Skeletal muscle tissue (tissue), 4 donors: ENCODE measurements around the gene EWSR1. TPM values are rescaled to one million over a fixed set of nuclear protein-coding genes. Genes with fewer than 3 reads are reported as not detected.

Source experiments
- H3K27ac ChIP-seq: one replicate; pipeline ENCODE4 v1.7.0; 2013; ENCODE audit warnings: mild to moderate bottlenecking, low read depth, low read length, inconsistent platforms
- H3K27me3 ChIP-seq, 3 donors: one replicate each; pipeline ENCODE4 v1.7.0; 2013; ENCODE audit warnings: low read length in 3 of 3; ENCODE audit not compliant: control insufficient read depth in 3 of 3, insufficient read depth in 3 of 3
- H3K36me3 ChIP-seq, 3 donors: one replicate each; pipeline ENCODE4 v1.7.0; 2013; ENCODE audit warnings: low read length in 3 of 3; ENCODE audit not compliant: control insufficient read depth in 3 of 3, insufficient read depth in 3 of 3
- H3K4me1 ChIP-seq, 3 donors: one replicate each; pipeline ENCODE4 v1.7.0; 2013; ENCODE audit warnings: low read length in 3 of 3, mild to moderate bottlenecking in 3 of 3; ENCODE audit not compliant: control insufficient read depth in 3 of 3, insufficient read depth in 3 of 3
- H3K4me3 ChIP-seq, 3 donors: one replicate each; pipeline ENCODE4 v1.7.0; 2013; ENCODE audit warnings: low read length in 3 of 3
- H3K9ac ChIP-seq, 3 donors: one replicate each; pipeline ENCODE4 v1.7.0; 2013; ENCODE audit warnings: low read length in 3 of 3, mild to moderate bottlenecking in 3 of 3, moderate library complexity in 2 of 3, low read depth in 1 of 3
- H3K9me3 ChIP-seq, 3 donors: one replicate each; pipeline ENCODE4 v1.7.0; 2013; ENCODE audit warnings: low read length in 3 of 3; ENCODE audit not compliant: control insufficient read depth in 3 of 3
- total RNA-seq: library from RNA; depleted of rRNA; stranded (reverse); fragments of >200 nt; gene quantifications from one replicate; pipeline ENCODE4 v1.2.3, GENCODE V29; 2014
- donor health status: Osteomylitis.

The EWSR1 gene
- total RNA-seq, 1 donor from 2014 or later, result 84.5 TPM

- Histone ChIP-seq H3K4me1 (peaks cover 6 to 9% (median 7%) of the 10 kb centered on the region in 3 donors), H3K4me3 (no peak overlapping the region), H3K9me3 (no peaks in the 10 kb centered on the region), H3K36me3 (peaks cover 6 to 17% (median 12%) of the 10 kb centered on the region in 3 donors), H3K27ac (no peak overlapping the region), H3K9ac (no peak overlapping the region), H3K27me3 (no peaks in the 10 kb centered on the region)
Measured at GRCh38 chr22:29259253-29259899, 8.7 kb upstream of the EWSR1 start.

GRCh38 chr22:29260031-29260560, 8.0 kb upstream of the EWSR1 start:
- Histone ChIP-seq H3K4me3 (no peak overlapping the region), H3K27me3 (no peaks in the 10 kb centered on the region), H3K9me3 (no peaks in the 10 kb centered on the region), H3K4me1 (peaks cover 6 to 9% (median 7%) of the 10 kb centered on the region in 3 donors), H3K36me3 (peaks cover 7 to 19% (median 16%) of the 10 kb centered on the region in 3 donors), H3K27ac (no peak overlapping the region), H3K9ac (no peak overlapping the region)

GRCh38 chr22:29260601-29261315, 7.3 kb upstream of the EWSR1 start:
- Histone ChIP-seq H3K27ac (no peak overlapping the region), H3K4me3 (no peak overlapping the region), H3K4me1 (peaks cover 6 to 12% (median 7%) of the 10 kb centered on the region in 3 donors), H3K27me3 (no peaks in the 10 kb centered on the region), H3K9me3 (no peaks in the 10 kb centered on the region), H3K36me3 (peaks cover 9 to 25% (median 22%) of the 10 kb centered on the region in 3 donors), H3K9ac (no peak overlapping the region)

- peak overlapping the region; percentile 30 for H3K27ac ChIP-seq
- no peaks in the 10 kb centered on the region for H3K9me3 ChIP-seq
Measured at GRCh38 chr22:29263791-29264276, 4.2 kb upstream of the EWSR1 start.

GRCh38 chr22:29265305-29265704, 2.8 kb upstream of the EWSR1 start:
- peaks cover 9 to 20% (median 15%) of the 10 kb centered on the region in 3 donors for H3K36me3 ChIP-seq
- peaks cover 37 to 42% (median 38%) of the 10 kb centered on the region in 3 donors for H3K4me1 ChIP-seq
- H3K27me3 ChIP-seq, result no peaks in the 10 kb centered on the region
- no peak overlapping the region for H3K4me3 ChIP-seq
- H3K9ac ChIP-seq, result no peak overlapping the region
- H3K9me3 ChIP-seq, result no peaks in the 10 kb centered on the region
- H3K27ac ChIP-seq, result no peak overlapping the region

More at GRCh38 chr22:29263791-29264276, 4.2 kb upstream of the EWSR1 start:
- Histone ChIP-seq H3K4me3 (no peak overlapping the region), H3K36me3 (peaks cover 9 to 25% (median 23%) of the 10 kb centered on the region in 3 donors), H3K27me3 (no peaks in the 10 kb centered on the region), H3K4me1 (peaks cover 22 to 28% (median 23%) of the 10 kb centered on the region in 3 donors), H3K9ac (peak overlapping the region in 1 of 3 donors; percentile 33)

- no peaks in the 10 kb centered on the region for H3K27me3 ChIP-seq
- H3K4me1 ChIP-seq, result peaks cover 43 to 48% (median 43%) of the 10 kb centered on the region in 3 donors
- no peak overlapping the region for H3K4me3 ChIP-seq
- H3K9me3 ChIP-seq, result no peaks in the 10 kb centered on the region
- peak overlapping the region in 1 of 3 donors; percentile 99 for H3K9ac ChIP-seq
- H3K27ac ChIP-seq, result no peak overlapping the region
- peaks cover 7 to 18% (median 15%) of the 10 kb centered on the region in 3 donors for H3K36me3 ChIP-seq
Measured at GRCh38 chr22:29265929-29266328, 2.1 kb upstream of the EWSR1 start.

- peak overlapping the region; percentile 99 to 100 (median 100) for H3K9ac ChIP-seq
- peaks cover 51 to 54% (median 51%) of the 10 kb centered on the region in 3 donors for H3K4me1 ChIP-seq
- peak overlapping the region; percentile 100 for H3K27ac ChIP-seq
- peaks cover 7 to 18% (median 15%) of the 10 kb centered on the region in 3 donors for H3K36me3 ChIP-seq
- H3K9me3 ChIP-seq, result no peaks in the 10 kb centered on the region
- H3K4me3 ChIP-seq, result peak overlapping the region; percentile 89 to 98 (median 96)
- no peaks in the 10 kb centered on the region for H3K27me3 ChIP-seq
Measured at GRCh38 chr22:29266564-29267461, 1.3 kb upstream of the EWSR1 start.

GRCh38 chr22:29267462-29267857, 608 bp upstream of the EWSR1 start:
- Histone ChIP-seq H3K27me3 (no peaks in the 10 kb centered on the region), H3K27ac (peak overlapping the region; percentile 100), H3K9ac (peak overlapping the region; percentile 99 to 100 (median 100)), H3K36me3 (peaks cover 7 to 18% (median 15%) of the 10 kb centered on the region in 3 donors), H3K4me3 (peak overlapping the region; percentile 89 to 98 (median 96)), H3K9me3 (no peaks in the 10 kb centered on the region), H3K4me1 (peaks cover 55 to 61% (median 57%) of the 10 kb centered on the region in 3 donors)

- Histone ChIP-seq H3K9me3 (no peaks in the 10 kb centered on the region), H3K9ac (peak overlapping the region; percentile 99 to 100 (median 100)), H3K27ac (peak overlapping the region; percentile 100), H3K4me3 (peak overlapping the region; percentile 89 to 98 (median 96)), H3K27me3 (no peaks in the 10 kb centered on the region), H3K36me3 (peaks cover 8 to 29% (median 24%) of the 10 kb centered on the region in 3 donors), H3K4me1 (peaks cover 57 to 67% (median 59%) of the 10 kb centered on the region in 3 donors)
Measured at GRCh38 chr22:29268511-29269229, 602 bp downstream of the EWSR1 start.
